Neural cell (in vitro differentiated cells): ENCODE data around the gene EXOC6B.

ENCODE experiments used
- EZH2 ChIP-seq: fragments of 200-600, 300-800 bp; shearing (Covaris generic), sonication (generic); IDR thresholded peaks from 2 replicates; pipeline ENCODE4 v1.6.1; 2014; ENCODE audit warnings: antibody characterized with exemption, low read length, borderline replicate concordance, mild to moderate bottlenecking; ENCODE audit not compliant: insufficient read depth, poor library complexity, severe bottlenecking
- POLR2AphosphoS5 ChIP-seq: IDR thresholded peaks from 2 replicates; pipeline ENCODE4 v1.6.1; 2012
- SMC3 ChIP-seq: fragments of 450-650 bp; conservative IDR thresholded peaks from 2 replicates; pipeline ENCODE4 v1.6.1; 2014; ENCODE audit warnings: antibody characterized with exemption, mild to moderate bottlenecking, moderate library complexity; ENCODE audit not compliant: poor library complexity
- TF ChIP-seq, protein P1 (sequence below): fragments of 450-650 bp; IDR thresholded peaks from 2 replicates; pipeline ENCODE4 v1.5.1; 2014; ENCODE audit warnings: antibody characterized with exemption, mild to moderate bottlenecking, moderate library complexity; ENCODE audit not compliant: poor library complexity, severe bottlenecking
- TF ChIP-seq, protein P2 (sequence below): IDR thresholded peaks from 2 replicates; pipeline ENCODE4 v1.6.1; 2012; ENCODE audit warnings: borderline replicate concordance

DNA sequence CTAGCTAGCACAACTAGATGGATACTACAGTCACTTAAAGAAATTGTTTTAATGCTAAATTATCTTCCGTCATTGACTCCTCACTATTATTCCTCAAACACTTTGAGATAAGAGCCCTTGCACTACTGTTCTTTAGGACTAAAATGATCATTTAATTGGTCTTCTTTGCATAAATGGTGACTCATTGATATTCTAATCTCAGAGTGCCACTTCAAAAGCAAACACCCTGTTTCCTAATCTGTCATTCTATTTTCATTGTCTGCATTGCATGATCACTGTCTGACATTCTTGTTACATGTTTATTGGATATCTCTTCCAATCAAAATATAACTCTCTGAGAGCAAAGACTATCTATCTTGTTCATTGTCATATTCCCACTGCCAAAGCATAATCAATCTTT is 313.9 kb downstream of the EXOC6B start:
- TF ChIP-seq, protein P1, sequence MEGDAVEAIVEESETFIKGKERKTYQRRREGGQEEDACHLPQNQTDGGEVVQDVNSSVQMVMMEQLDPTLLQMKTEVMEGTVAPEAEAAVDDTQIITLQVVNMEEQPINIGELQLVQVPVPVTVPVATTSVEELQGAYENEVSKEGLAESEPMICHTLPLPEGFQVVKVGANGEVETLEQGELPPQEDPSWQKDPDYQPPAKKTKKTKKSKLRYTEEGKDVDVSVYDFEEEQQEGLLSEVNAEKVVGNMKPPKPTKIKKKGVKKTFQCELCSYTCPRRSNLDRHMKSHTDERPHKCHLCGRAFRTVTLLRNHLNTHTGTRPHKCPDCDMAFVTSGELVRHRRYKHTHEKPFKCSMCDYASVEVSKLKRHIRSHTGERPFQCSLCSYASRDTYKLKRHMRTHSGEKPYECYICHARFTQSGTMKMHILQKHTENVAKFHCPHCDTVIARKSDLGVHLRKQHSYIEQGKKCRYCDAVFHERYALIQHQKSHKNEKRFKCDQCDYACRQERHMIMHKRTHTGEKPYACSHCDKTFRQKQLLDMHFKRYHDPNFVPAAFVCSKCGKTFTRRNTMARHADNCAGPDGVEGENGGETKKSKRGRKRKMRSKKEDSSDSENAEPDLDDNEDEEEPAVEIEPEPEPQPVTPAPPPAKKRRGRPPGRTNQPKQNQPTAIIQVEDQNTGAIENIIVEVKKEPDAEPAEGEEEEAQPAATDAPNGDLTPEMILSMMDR: no peak
- TF ChIP-seq EZH2: no peak
- no peak for TF ChIP-seq POLR2AphosphoS5
- TF ChIP-seq, protein P2, sequence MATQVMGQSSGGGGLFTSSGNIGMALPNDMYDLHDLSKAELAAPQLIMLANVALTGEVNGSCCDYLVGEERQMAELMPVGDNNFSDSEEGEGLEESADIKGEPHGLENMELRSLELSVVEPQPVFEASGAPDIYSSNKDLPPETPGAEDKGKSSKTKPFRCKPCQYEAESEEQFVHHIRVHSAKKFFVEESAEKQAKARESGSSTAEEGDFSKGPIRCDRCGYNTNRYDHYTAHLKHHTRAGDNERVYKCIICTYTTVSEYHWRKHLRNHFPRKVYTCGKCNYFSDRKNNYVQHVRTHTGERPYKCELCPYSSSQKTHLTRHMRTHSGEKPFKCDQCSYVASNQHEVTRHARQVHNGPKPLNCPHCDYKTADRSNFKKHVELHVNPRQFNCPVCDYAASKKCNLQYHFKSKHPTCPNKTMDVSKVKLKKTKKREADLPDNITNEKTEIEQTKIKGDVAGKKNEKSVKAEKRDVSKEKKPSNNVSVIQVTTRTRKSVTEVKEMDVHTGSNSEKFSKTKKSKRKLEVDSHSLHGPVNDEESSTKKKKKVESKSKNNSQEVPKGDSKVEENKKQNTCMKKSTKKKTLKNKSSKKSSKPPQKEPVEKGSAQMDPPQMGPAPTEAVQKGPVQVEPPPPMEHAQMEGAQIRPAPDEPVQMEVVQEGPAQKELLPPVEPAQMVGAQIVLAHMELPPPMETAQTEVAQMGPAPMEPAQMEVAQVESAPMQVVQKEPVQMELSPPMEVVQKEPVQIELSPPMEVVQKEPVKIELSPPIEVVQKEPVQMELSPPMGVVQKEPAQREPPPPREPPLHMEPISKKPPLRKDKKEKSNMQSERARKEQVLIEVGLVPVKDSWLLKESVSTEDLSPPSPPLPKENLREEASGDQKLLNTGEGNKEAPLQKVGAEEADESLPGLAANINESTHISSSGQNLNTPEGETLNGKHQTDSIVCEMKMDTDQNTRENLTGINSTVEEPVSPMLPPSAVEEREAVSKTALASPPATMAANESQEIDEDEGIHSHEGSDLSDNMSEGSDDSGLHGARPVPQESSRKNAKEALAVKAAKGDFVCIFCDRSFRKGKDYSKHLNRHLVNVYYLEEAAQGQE: no peak
- TF ChIP-seq SMC3: no peak
